Transverse colon (tissue), 4 donors: ENCODE measurements around the gene CLASRP. TPM values are rescaled to one million over a fixed set of nuclear protein-coding genes. Genes with fewer than 3 reads are reported as not detected.

Experiments
- DNase-seq: peaks from one replicate; pipeline ENCODE4 v3.0.0-alpha.2; 2019
- H3K27ac ChIP-seq, 4 donors: fragments of 200-600 bp; sonication (generic); 2 replicates each; pipeline ENCODE4 v1.5.1; 2016 to 2018; ENCODE audit warnings: inconsistent platforms in 4 of 4
- H3K27me3 ChIP-seq: fragments of 200-600 bp; sonication (generic); 2 replicates; pipeline ENCODE4 v1.5.1; 2017; ENCODE audit warnings: inconsistent platforms
- H3K36me3 ChIP-seq, 4 donors: fragments of 200-600 bp; sonication (generic); 2 replicates each; pipeline ENCODE4 v1.5.1; 2017 to 2019; ENCODE audit warnings: inconsistent platforms in 4 of 4
- H3K4me1 ChIP-seq, 4 donors: fragments of 200-600 bp; sonication (generic); 2 replicates each; pipeline ENCODE4 v1.5.1; 2017 to 2020; ENCODE audit warnings: inconsistent platforms in 4 of 4
- H3K4me3 ChIP-seq, 4 donors: fragments of 200-600 bp; sonication (generic); 1 replicate in 1 of 4; 2 replicates in 3 of 4; pipeline versions ENCODE4 v1.5.1 to v1.6.1; 2017 to 2019; ENCODE audit warnings: inconsistent platforms in 4 of 4
- H3K9me3 ChIP-seq, 2 donors: fragments of 200-600 bp; sonication (generic); 2 replicates each; pipeline ENCODE4 v1.5.1; 2017 to 2019; ENCODE audit warnings: inconsistent platforms in 2 of 2
- CTCF ChIP-seq, 5 experiments: fragments of 200-600 bp in 3 of 5; fragments of 450-650 bp in 2 of 5; sonication (generic) in 3 of 5; IDR thresholded peaks; 1 replicate in 2 of 5; 2 replicates in 3 of 5; pipeline ENCODE4 v1.5.1; 2016 to 2017; ENCODE audit warnings: antibody characterized with exemption in 5 of 5, inconsistent platforms in 3 of 5, mild to moderate bottlenecking in 2 of 5, moderate library complexity in 1 of 5
- EP300 ChIP-seq: sonication (generic); formaldehyde crosslinking; IDR thresholded peaks from one replicate; pipeline ENCODE4 v1.6.1; 2017; ENCODE audit warnings: antibody characterized with exemption, low read depth
- POLR2A ChIP-seq: fragments of 450-650 bp; IDR thresholded peaks from one replicate; pipeline ENCODE4 v1.6.1; 2016; ENCODE audit warnings: antibody characterized with exemption, mild to moderate bottlenecking, moderate library complexity
- POLR2AphosphoS5 ChIP-seq, 3 donors: sonication (generic); formaldehyde crosslinking; IDR thresholded peaks; one replicate each; pipeline ENCODE4 v1.6.1; 2016; ENCODE audit warnings: antibody characterized with exemption in 3 of 3
- WGBS, 2 donors: methylation state at CpG; one replicate each; pipeline ENCODE4 v1.1.5; 2018; ENCODE audit warnings: low coverage in 1 of 2; 5-methylcytosine and 5-hydroxymethylcytosine counted together
- in situ Hi-C, 4 donors: fragments of 200-750 bp; cut with MboI; loops; one replicate each; pipeline versions ENCODE4 v1.15.0 to v1.15.1; 2017; ENCODE audit warnings: low sequenced_read_pairs in 3 of 4, low pct_ligation_motif_present in 1 of 4, low pct_unique_long_range_greater_than_20kb in 1 of 4
- intact Hi-C: fragments of 100-400 bp; cut with DNase I; formaldehyde crosslinking; loops from one replicate; pipeline ENCODE4 v1.15.1; 2023; ENCODE audit warnings: low total_unique reads
- total RNA-seq, 4 donors: library from RNA; depleted of rRNA; stranded (reverse); fragments of >200 nt; gene quantifications; one replicate each; pipeline ENCODE4 v1.1.0, GENCODE V29; 2016

The CLASRP gene
- total RNA-seq, 4 donors from 2014 or later = 82.6 to 382 (median 100) TPM

- 79 to 80% methylated on average over 2 to 11 of the region's 11 CpGs for WGBS, 2 donors
- in situ Hi-C loops = no loop called here
- Histone ChIP-seq H3K27me3 (no peaks in the 10 kb centered on the region), H3K36me3 (no peaks in the 10 kb centered on the region), H3K27ac (peak overlapping the region in 2 of 4 donors; percentile 70 to 82), H3K4me1 (peaks cover 9 to 44% (median 31%) of the 10 kb centered on the region in 4 donors), H3K4me3 (no peak overlapping the region), H3K9me3 (no peaks in the 10 kb centered on the region)
- TF ChIP-seq CTCF (IDR thresholded peaks at IDR 0.05) (no peak), POLR2A (no peak), POLR2AphosphoS5 (IDR thresholded peaks at IDR 0.05) (no peak), EP300 (no peak)
- intact Hi-C loops = no loop called here
- no peak for DNase-seq
Observed at GRCh38 chr19:45112111-45112827, 73.4 kb downstream of the CLASRP start.

GRCh38 chr19:45113628-45114027 is 74.8 kb downstream of the CLASRP start:
- intact Hi-C loops = no loop called here
- in situ Hi-C loops = no loop called here
- H3K27me3 ChIP-seq = no peaks in the 10 kb centered on the region
- peaks cover 14 to 58% (median 45%) of the 10 kb centered on the region in 4 donors for H3K4me1 ChIP-seq
- WGBS, 2 donors = 49% methylated on average over 9 of the region's 9 CpGs; no CpG with 5 or more reads in 1 of the 2 donors
- H3K36me3 ChIP-seq = no peaks in the 10 kb centered on the region
- peak; percentile 69 for DNase-seq
- peak overlapping the region in 2 of 4 donors; percentile 12 to 13 for H3K4me3 ChIP-seq
- H3K27ac ChIP-seq = peak overlapping the region; percentile 31 to 82 (median 62)
- no peaks in the 10 kb centered on the region for H3K9me3 ChIP-seq
- TF ChIP-seq EP300 (no peak), CTCF (IDR thresholded peaks at IDR 0.05) (no peak), POLR2A (peak; percentile 46), POLR2AphosphoS5 (IDR thresholded peaks at IDR 0.05) (peak in 2 of 3 donors; percentile 25 to 36)

- in situ Hi-C loops = no loop called here
Observed at GRCh38 chr19:45114116-45114515, 75.3 kb downstream of the CLASRP start.

More at GRCh38 chr19:45114116-45114515, 75.3 kb downstream of the CLASRP start:
- Histone ChIP-seq H3K9me3 (no peaks in the 10 kb centered on the region), H3K4me3 (no peak overlapping the region), H3K27me3 (no peaks in the 10 kb centered on the region), H3K36me3 (no peaks in the 10 kb centered on the region), H3K27ac (peak overlapping the region in 3 of 4 donors; percentile 54 to 82 (median 70)), H3K4me1 (peaks cover 19 to 63% (median 49%) of the 10 kb centered on the region in 4 donors)
- WGBS, 2 donors = 55% methylated on average over 4 of the region's 4 CpGs; no CpG with 5 or more reads in 1 of the 2 donors
- DNase-seq = no peak
- intact Hi-C loops = no loop called here
- TF ChIP-seq POLR2AphosphoS5 (IDR thresholded peaks at IDR 0.05) (no peak), POLR2A (no peak), CTCF (IDR thresholded peaks at IDR 0.05) (no peak), EP300 (no peak)
